Psoas muscle (tissue), 8 donors: ENCODE data around the gene OR6B2. TPM values are rescaled to one million over a fixed set of nuclear protein-coding genes. Genes with fewer than 3 reads are reported as not detected.

Source experiments
- ATAC-seq, 4 donors: fragments of 200-7000 bp; cut with Tn5 transposase; one replicate each; pipeline ENCODE4 v1.9.1; 2020; ENCODE audit warnings: moderate library complexity in 3 of 4, mild to moderate bottlenecking in 2 of 4
- DNase-seq, 2 donors: peaks; one replicate each; pipeline ENCODE4 v3.0.0-alpha.2; 2020
- H3K27ac ChIP-seq: fragments of 200-600 bp; one replicate; pipeline ENCODE4 v1.8.0; 2022
- H3K27me3 ChIP-seq, 3 donors: fragments of 200-600 bp in 1 of 3; one replicate each; pipeline versions ENCODE4 v1.6.1 to v1.8.0; 2013 to 2022; ENCODE audit warnings: low read length in 2 of 3, mild to moderate bottlenecking in 2 of 3, moderate library complexity in 1 of 3; ENCODE audit not compliant: insufficient read depth in 3 of 3
- H3K36me3 ChIP-seq, 2 donors: fragments of 200-600 bp in 1 of 2; one replicate each; pipeline versions ENCODE4 v1.6.1 to v1.8.0; 2013 to 2022; ENCODE audit warnings: low read depth in 1 of 2, mild to moderate bottlenecking in 1 of 2, moderate library complexity in 1 of 2; ENCODE audit not compliant: insufficient read depth in 1 of 2
- H3K4me1 ChIP-seq: fragments of 200-600 bp; one replicate; pipeline ENCODE4 v1.8.0; 2022
- H3K4me3 ChIP-seq: fragments of 200-600 bp; one replicate; pipeline ENCODE4 v1.8.0; 2022; ENCODE audit warnings: mild to moderate bottlenecking
- H3K9me3 ChIP-seq: fragments of 200-600 bp; one replicate; pipeline ENCODE4 v1.8.0; 2022
- CTCF ChIP-seq: fragments of 200-600 bp; IDR thresholded peaks from one replicate; pipeline ENCODE4 v1.8.0; 2022; ENCODE audit warnings: antibody characterized with exemption
- WGBS, 3 donors: extraction: QIAGEN DNeasy Blood & Tissue Kit; methylation state at CpG; one replicate each; pipeline versions ENCODE4 v1.1.6 to v1.1.7; 2013; 5-methylcytosine and 5-hydroxymethylcytosine counted together
- intact Hi-C, 2 donors: fragments of 100-400 bp; cut with DNase I; formaldehyde crosslinking; loops; one replicate each; pipeline versions ENCODE4 v1.11.0 to v1.14.2; 2022
- polyA plus RNA-seq, 3 donors: library from polyadenylated mRNA; stranded (reverse); fragments of 200-250 nt; gene quantifications; one replicate each; pipeline ENCODE4 v1.2.3, GENCODE V29; 2013
- total RNA-seq, 4 donors: library from RNA; stranded (reverse); fragmentation: NEBNext Ultra II Directional in 2 of 4; extraction: Animal tissue kit (Norgen Biotek cat#: 25700) in 2 of 4; gene quantifications; one replicate each; pipeline versions ENCODE4 v1.2.1 to v1.2.4, GENCODE V29; 2021 to 2023
- donor health status: healthy with polysubstance abuse.
- donor health status: DM: no; HTN: no; CAD: no; lungs with moderate emphysema.
- donor health status: Bipolar disorder and iron deficiency.
- donor health status: healthy.
- donor health status: DM: yes; HTN: yes; CAD: no.
- donor health status: DM: no; HTN: no; CAD: no.
- donor health status: DM: no; HTN: no; CAD: no.
- donor health status: DM: yes; HTN: yes; CAD: no.

Gene OR6B2
- total and polyA plus RNA-seq, 7 donors = not detected

DNA sequence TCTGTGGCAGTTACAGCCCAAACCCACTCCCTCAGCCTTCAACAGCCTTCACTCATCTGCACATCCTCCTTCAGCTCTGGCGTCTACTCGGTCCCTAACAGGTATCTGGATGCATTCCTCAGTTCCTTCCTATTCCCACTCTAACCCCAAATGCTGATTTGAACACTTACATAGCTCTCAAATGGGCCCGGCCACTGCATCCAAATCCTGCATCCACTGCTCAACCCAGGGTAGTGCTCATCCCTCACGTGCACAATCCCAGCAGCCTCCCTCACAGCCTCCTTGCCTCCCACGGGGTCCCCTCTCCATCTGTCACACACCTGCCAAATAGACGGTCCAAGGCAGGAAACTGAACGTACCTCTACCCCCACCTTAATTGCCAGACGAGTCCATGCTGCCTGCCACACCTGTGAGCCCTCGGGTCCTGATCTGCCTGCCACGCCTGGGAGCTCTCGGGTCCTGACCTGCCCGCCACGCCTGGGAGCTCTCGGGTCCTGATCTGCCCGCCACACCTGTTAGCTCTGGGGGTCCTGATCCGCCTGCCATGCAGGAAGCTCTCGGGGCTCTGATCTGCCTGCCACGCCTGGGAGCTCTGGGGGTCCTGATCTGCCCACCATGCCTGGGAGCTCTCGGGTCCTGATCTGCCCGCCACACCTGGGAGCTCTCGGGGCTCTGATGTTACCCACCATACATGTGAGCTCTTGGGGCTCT, 13.2 kb upstream of the OR6B2 start:
- no peak for DNase-seq
- no peak for ATAC-seq
- Histone ChIP-seq H3K4me3 (no peak overlapping the region), H3K27ac (no peak overlapping the region), H3K36me3 (no peaks in the 10 kb centered on the region), H3K4me1 (no peaks in the 10 kb centered on the region), H3K9me3 (no peaks in the 10 kb centered on the region), H3K27me3 (peaks cover 0 to 28% (median 0%) of the 10 kb centered on the region in 3 donors)
- intact Hi-C loops = no loop called here
- TF ChIP-seq CTCF = no peak
- 78 to 82% (median 81%) methylated on average over 21 of the region's 21 CpGs for WGBS, 3 donors

- Histone ChIP-seq H3K36me3 (no peaks in the 10 kb centered on the region), H3K9me3 (no peaks in the 10 kb centered on the region), H3K4me3 (no peak overlapping the region), H3K27ac (no peak overlapping the region), H3K27me3 (peaks cover 0 to 24% (median 0%) of the 10 kb centered on the region in 3 donors), H3K4me1 (no peaks in the 10 kb centered on the region)
- DNase-seq (no peak), ATAC-seq (no peak)
- 74 to 80% (median 75%) methylated on average over 11 of the region's 11 CpGs for WGBS, 3 donors
- intact Hi-C loops = no loop called here
- TF ChIP-seq CTCF = no peak
These were observed 12.5 kb upstream of the OR6B2 start for GRCh38 chr2:240042740-240043139.

GRCh38 chr2:240041363-240041762, 11.1 kb upstream of the OR6B2 start:
- Histone ChIP-seq H3K27me3 (peaks cover 0 to 19% (median 0%) of the 10 kb centered on the region in 3 donors), H3K4me1 (no peaks in the 10 kb centered on the region), H3K27ac (no peak overlapping the region), H3K36me3 (no peaks in the 10 kb centered on the region), H3K4me3 (no peak overlapping the region), H3K9me3 (no peaks in the 10 kb centered on the region)
- TF ChIP-seq CTCF = no peak
- 71 to 76% (median 74%) methylated on average over 6 of the region's 6 CpGs for WGBS, 3 donors
- no peak for DNase-seq
- no peak for ATAC-seq
- intact Hi-C loops = no loop called here

GRCh38 chr2:240037358-240037757, 7.1 kb upstream of the OR6B2 start:
- intact Hi-C loops = no loop called here
- ATAC-seq (no peak), DNase-seq (no peak)
- Histone ChIP-seq H3K27ac (no peak overlapping the region), H3K4me3 (no peak overlapping the region), H3K9me3 (no peaks in the 10 kb centered on the region), H3K4me1 (no peaks in the 10 kb centered on the region), H3K27me3 (peaks cover 0 to 27% (median 5%) of the 10 kb centered on the region in 3 donors), H3K36me3 (no peaks in the 10 kb centered on the region)
- TF ChIP-seq CTCF = no peak

GRCh38 chr2:240033330-240033678, 3.1 kb upstream of the OR6B2 start:
- TF ChIP-seq CTCF = no peak
- Histone ChIP-seq H3K27me3 (peaks cover 0 to 23% (median 5%) of the 10 kb centered on the region in 3 donors), H3K4me3 (no peak overlapping the region), H3K36me3 (no peaks in the 10 kb centered on the region), H3K9me3 (no peaks in the 10 kb centered on the region), H3K4me1 (no peaks in the 10 kb centered on the region), H3K27ac (no peak overlapping the region)
- no peak for ATAC-seq
- 38 to 43% (median 41%) methylated on average over 5 of the region's 5 CpGs for WGBS, 3 donors
- intact Hi-C loops = no loop called here
- DNase-seq = no peak
